Stomach (tissue), 4 donors: ENCODE measurements around the gene REEP2.

Experiments used
- POLR2A ChIP-seq, 4 donors: fragments of 450-650 bp; IDR thresholded peaks; one replicate each; pipeline ENCODE4 v1.6.1; 2016; ENCODE audit warnings: antibody characterized with exemption in 4 of 4, control low read depth in 2 of 4, mild to moderate bottlenecking in 1 of 4, moderate library complexity in 1 of 4
- POLR2AphosphoS5 ChIP-seq, 3 donors: sonication (generic); formaldehyde crosslinking; IDR thresholded peaks; one replicate each; pipeline ENCODE4 v1.6.1; 2016; ENCODE audit warnings: antibody characterized with exemption in 3 of 3
- TF ChIP-seq, protein P1 (sequence below), 7 experiments: fragments of 450-650 bp in 4 of 7; fragments of 200-600 bp in 3 of 7; sonication (generic) in 3 of 7; IDR thresholded peaks; one replicate each; pipeline ENCODE4 v1.5.1; 2016 to 2019; ENCODE audit warnings: antibody characterized with exemption in 7 of 7, control low read depth in 2 of 7, mild to moderate bottlenecking in 1 of 7

DNA sequence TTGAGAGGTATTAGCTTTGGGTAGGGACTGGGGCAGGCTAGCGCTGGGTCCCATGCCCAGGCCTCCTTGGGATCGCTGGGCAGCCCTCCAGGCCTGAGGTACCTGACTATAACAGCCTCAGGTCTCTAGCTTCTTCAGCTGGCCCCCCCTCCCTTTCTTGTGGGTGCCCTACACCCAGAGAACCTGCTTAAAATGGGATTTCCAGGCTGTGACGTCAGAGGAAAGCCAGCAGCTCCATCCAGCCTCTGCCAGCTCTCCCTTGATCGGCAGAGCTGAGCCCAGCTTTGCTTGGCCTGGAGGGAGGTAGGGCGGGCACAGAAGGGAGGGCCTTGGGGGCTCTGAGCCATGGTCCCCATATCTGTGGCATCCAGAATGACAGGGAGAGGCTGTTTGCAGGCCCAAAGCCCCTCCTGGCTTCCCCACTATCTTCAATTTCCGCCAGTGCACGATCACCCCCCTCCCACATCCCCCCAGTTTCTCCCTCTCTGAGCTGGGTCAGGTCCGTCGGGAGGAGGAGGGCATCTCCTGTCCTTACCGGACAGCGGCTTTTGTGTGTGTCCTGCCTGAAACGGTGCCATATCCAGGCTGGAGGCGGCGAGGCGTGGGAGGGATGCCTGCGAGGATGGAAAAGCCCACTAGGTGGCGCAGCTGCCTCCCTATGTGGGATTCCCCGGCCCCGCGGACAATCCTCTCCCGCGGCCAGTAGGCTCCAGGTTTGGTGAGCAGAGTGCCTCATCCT is 10.8 kb downstream of the REEP2 start:
- TF ChIP-seq, protein P1, sequence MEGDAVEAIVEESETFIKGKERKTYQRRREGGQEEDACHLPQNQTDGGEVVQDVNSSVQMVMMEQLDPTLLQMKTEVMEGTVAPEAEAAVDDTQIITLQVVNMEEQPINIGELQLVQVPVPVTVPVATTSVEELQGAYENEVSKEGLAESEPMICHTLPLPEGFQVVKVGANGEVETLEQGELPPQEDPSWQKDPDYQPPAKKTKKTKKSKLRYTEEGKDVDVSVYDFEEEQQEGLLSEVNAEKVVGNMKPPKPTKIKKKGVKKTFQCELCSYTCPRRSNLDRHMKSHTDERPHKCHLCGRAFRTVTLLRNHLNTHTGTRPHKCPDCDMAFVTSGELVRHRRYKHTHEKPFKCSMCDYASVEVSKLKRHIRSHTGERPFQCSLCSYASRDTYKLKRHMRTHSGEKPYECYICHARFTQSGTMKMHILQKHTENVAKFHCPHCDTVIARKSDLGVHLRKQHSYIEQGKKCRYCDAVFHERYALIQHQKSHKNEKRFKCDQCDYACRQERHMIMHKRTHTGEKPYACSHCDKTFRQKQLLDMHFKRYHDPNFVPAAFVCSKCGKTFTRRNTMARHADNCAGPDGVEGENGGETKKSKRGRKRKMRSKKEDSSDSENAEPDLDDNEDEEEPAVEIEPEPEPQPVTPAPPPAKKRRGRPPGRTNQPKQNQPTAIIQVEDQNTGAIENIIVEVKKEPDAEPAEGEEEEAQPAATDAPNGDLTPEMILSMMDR (IDR thresholded peaks at IDR 0.05): peak in 5 of 7 experiments; percentile 92 to 97 (median 96)
- TF ChIP-seq POLR2A (IDR thresholded peaks at IDR 0.05) (no peak), POLR2AphosphoS5 (IDR thresholded peaks at IDR 0.05) (peak in 1 of 3 donors; percentile 81)
